Stimulated activated CD4-positive, alpha-beta T cell treated with anti-CD3 and anti-CD28 coated beads, Interleukin-2, amount 100 ng/mL, for 48 hours (primary cell): Measurements from ENCODE around the gene HLA-DMB.
A peak's percentile ranks its signal among the peaks of the same experiment; 100 is the strongest.

Source experiments
- DNase-seq, 2 donors: peaks; one replicate each; pipeline ENCODE4 v3.0.0-alpha.2; 2020

The HLA-DMB gene

GRCh38 chr6:32940656-32941213, at the start of gene HLA-DMB:
Gene HLA-DMB (minus strand): TSS chr6:32941028. CDS start chr6:32940807, 221 bp downstream.
- no peak for DNase-seq

DNA sequence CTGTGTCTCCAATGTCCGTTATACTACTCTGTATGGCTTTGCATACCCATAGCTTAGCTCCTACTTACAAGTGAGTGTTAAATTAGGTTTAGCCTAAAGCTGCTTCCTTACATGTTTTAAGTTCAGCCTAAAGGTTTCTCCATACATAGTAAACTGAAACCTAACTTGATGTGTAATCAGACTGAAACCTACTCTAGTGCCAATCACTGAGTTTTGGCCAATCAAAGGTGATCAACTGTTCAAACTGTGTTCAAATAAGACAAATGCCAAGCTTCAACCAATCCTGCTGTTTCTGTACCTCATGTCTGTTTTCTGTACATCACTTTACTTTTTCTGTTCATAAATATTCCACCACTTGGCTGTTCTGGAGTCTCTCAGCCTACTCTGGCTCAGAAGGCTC, 48.5 kb upstream of the HLA-DMB start:
- no peak for DNase-seq

DNA sequence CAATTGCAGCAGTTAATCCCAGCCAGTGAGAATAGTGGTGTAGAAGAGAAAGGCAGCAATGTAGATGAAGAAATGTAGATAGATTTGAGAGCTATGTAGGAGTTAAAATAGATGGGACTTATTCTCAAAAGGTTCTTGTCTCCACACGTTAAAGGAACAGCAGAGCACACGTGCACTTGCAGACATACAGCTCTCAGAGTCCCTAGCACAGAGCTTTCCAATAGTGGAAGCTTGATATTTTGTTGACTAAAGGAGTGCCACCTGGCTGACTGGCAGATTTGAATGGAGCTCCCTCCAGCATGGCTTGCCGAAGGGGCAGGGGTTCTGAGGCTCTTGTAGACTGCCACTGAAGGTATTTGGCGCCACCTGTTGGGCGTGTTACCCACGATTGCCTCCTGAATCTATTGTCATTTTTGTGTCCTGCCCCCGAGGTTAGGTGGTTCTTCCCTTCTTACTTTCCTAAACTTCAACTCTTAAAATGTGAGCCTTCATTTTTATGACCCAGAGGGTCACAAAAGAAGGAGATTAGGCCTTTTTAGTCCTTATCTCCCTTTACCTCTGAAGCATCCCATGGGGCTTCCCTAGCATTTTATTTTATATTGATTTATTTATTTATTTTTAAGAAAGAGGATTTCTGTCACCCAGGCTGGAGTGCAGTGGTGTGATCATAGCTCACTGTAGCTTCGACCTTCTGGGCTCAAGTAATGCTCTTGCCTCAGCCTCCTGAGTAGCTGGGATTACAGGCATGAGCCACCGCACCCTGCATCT, 44.0 kb upstream of the HLA-DMB start:
- peak; percentile 86 to 93 for DNase-seq

DNA sequence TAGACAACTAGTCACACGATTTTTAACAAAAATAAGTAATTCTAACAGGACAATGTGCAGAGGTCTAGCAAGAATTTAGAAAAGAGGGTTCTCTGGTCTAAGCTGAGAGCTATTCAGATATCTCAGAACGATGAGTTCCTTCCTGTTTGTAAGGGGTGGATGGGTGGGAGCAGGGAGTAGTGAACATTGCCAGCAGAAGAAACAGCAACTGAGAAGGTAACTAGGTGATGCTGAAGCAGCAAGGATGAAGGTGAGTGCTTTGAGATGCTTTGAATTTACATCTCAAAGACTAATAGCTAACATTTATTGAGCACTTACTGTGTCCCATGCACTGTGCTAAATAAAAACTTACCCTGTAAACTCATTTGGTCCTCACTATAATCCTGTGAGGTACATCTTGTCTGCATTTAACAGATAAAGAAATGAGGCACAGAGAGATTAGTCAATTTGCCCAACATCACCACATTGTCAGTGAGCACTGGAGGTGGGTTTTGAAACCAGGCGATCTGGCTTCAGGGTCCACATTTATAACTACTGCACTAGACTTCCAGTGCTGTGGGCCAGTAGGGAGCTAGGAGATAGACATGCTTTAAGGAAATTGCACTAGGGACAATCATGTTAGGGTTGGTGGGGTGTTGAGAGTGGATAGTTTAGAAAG, 43.3 kb upstream of the HLA-DMB start:
- DNase-seq: no peak

- no peak for DNase-seq
Observed at GRCh38 chr6:32983493-32983848, 42.6 kb upstream of the HLA-DMB start.

GRCh38 chr6:32982702-32983492, 42.1 kb upstream of the HLA-DMB start:
- no peak for DNase-seq

- DNase-seq: no peak
Observed at GRCh38 chr6:32982084-32982701, 41.4 kb upstream of the HLA-DMB start.

- no peak for DNase-seq
Observed at GRCh38 chr6:32980488-32981038, 39.7 kb upstream of the HLA-DMB start.

- DNase-seq: no peak
Observed at GRCh38 chr6:32979720-32980487, 39.1 kb upstream of the HLA-DMB start.

DNA sequence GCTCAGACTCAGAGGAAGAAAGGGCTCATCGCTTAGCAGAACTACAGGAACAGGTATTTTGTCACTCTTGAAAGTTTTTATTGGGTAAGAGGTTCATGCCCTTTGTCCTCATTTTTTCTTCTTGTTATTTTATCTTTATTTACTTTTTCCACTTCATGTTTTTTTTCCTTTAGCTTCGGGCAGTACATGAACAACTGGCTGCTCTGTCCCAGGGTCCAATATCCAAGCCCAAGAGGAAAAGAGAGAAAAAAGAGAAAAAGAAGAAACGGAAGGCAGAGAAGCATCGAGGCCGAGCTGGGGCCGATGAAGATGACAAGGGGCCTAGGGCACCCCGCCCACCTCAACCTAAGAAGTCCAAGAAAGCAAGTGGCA, 37.1 kb upstream of the HLA-DMB start:
- DNase-seq: no peak

- no peak for DNase-seq
Observed at GRCh38 chr6:32977272-32977952, 36.6 kb upstream of the HLA-DMB start.

DNA sequence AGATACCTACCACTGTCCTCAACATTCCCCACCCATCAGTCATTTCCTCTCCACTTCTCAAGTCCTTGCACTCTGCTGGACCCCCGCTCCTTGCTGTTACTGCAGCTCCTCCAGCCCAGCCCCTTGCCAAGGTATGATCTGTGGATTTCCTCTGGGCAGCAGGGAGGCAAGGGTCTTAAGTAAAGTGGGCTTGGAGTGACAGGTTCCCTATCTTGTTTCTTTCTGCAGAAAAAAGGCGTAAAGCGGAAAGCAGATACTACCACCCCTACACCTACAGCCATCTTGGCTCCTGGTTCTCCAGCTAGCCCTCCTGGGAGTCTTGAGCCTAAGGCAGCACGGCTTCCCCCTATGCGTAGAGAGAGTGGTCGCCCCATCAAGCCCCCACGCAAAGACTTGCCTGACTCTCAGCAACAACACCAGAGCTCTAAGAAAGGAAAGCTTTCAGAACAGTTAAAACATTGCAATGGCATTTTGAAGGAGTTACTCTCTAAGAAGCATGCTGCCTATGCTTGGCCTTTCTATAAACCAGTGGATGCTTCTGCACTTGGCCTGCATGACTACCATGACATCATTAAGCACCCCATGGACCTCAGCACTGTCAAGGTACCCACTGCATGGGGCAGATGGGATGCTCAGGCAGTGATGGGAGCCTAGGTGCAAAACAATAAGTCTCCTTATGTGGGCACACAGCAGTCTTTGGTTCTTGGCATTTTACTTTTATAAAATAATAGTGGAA, 35.7 kb upstream of the HLA-DMB start:
- no peak for DNase-seq

- no peak for DNase-seq
Observed at GRCh38 chr6:32975886-32976285, 35.1 kb upstream of the HLA-DMB start.

GRCh38 chr6:32974541-32975308, 33.9 kb upstream of the HLA-DMB start:
- DNase-seq: no peak

GRCh38 chr6:32974016-32974333, 33.1 kb upstream of the HLA-DMB start:
- DNase-seq: no peak

GRCh38 chr6:32973144-32974015, 32.6 kb upstream of the HLA-DMB start:
- peak in 1 of 2 donors; percentile 42 for DNase-seq

DNA sequence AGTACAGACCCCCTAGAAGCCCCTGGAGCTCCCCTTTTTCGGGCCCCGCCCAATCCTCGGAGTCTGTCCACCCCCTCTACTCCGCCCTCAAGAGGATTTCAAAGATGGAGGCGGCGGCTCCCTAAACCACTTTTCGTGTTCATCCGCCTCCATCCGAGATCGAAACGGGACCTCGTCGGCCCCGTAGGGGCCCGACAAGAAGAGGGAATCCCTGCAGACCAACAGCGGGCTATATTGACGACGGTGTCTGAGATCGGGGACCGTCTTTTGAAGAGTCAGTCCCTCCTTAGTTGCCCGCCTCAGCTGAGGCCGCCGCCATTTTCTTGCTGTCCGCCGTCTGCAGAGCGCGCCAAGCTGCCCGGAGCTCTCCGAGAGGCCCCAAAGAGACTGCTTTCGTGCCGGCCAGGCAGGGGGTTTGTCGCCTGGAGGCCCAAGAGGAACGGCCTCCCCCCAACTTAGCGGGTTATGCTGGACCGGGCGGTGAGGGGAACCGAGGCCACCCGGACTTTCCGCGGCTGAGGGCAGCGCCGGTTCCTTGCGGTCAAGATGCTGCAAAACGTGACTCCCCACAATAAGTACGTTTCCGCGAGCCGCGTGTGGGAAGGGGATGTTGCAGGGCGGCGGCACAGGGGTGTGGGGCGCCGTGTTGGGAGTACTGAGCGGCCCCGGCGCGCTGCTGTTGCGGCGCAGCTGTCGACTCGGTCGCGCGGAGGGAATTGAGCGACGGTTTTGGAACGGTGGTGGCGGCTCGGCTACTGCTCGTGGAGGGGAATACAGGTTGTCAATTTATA, 31.7 kb upstream of the HLA-DMB start:
- DNase-seq: peak in 1 of 2 donors; percentile 39
